HG03135 (cell line): ENCODE data around the gene RNASEH2C.
A peak's percentile ranks its signal among the peaks of the same experiment; 100 is the strongest.
"Not testable (repeated sequence)": the region's sequence is repeated elsewhere in the genome, so short reads cannot be mapped to it uniquely, and the experiment has no call there.

Experiments
- ATAC-seq: cut with Tn5 transposase; IDR thresholded peaks from one replicate; pipeline ENCODE4 v1.9.1; 2021; ENCODE audit warnings: mild to moderate bottlenecking, moderate library complexity; ENCODE audit not compliant: unreplicated experiment

RNASEH2C gene

GRCh38 chr11:65720211-65720934, at the start of gene RNASEH2C:
Gene RNASEH2C, minus strand, starts transcription at chr11:65720798. Its CDS starts 40 bp downstream, at chr11:65720758.
- peak; percentile 63 for ATAC-seq

GRCh38 chr11:65767806-65768205, 47.2 kb upstream of the RNASEH2C start:
- ATAC-seq = not testable (repeated sequence)

- no peak for ATAC-seq
Measured at GRCh38 chr11:65767406-65767805, 46.8 kb upstream of the RNASEH2C start.

GRCh38 chr11:65766535-65766934, 45.9 kb upstream of the RNASEH2C start:
- no peak for ATAC-seq

GRCh38 chr11:65764434-65764833, 43.8 kb upstream of the RNASEH2C start:
- ATAC-seq = no peak

- ATAC-seq = not testable (repeated sequence)
Measured at GRCh38 chr11:65762816-65763215, 42.2 kb upstream of the RNASEH2C start.

GRCh38 chr11:65762169-65762568, 41.6 kb upstream of the RNASEH2C start:
- ATAC-seq = not testable (repeated sequence)

GRCh38 chr11:65745049-65745448, 24.5 kb upstream of the RNASEH2C start:
- no peak for ATAC-seq

- no peak for ATAC-seq
Measured at GRCh38 chr11:65744699-65745042, 24.1 kb upstream of the RNASEH2C start.

GRCh38 chr11:65744026-65744698, 23.6 kb upstream of the RNASEH2C start:
- ATAC-seq = no peak

GRCh38 chr11:65743681-65744025, 23.1 kb upstream of the RNASEH2C start:
- ATAC-seq = no peak

GRCh38 chr11:65742353-65742752, 21.8 kb upstream of the RNASEH2C start:
- ATAC-seq = no peak

- no peak for ATAC-seq
Measured at GRCh38 chr11:65741185-65741584, 20.6 kb upstream of the RNASEH2C start.

- ATAC-seq = no peak
Measured at GRCh38 chr11:65739022-65739421, 18.4 kb upstream of the RNASEH2C start.

- ATAC-seq = no peak
Measured at GRCh38 chr11:65736810-65737209, 16.2 kb upstream of the RNASEH2C start.

GRCh38 chr11:65735111-65735510, 14.5 kb upstream of the RNASEH2C start:
- not testable (repeated sequence) for ATAC-seq

GRCh38 chr11:65730461-65730860, 9.9 kb upstream of the RNASEH2C start:
- no peak for ATAC-seq

- ATAC-seq = no peak
Measured at GRCh38 chr11:65727865-65728264, 7.3 kb upstream of the RNASEH2C start.

GRCh38 chr11:65726660-65727059, 6.1 kb upstream of the RNASEH2C start:
- no peak for ATAC-seq

- ATAC-seq = no peak
Measured at GRCh38 chr11:65722261-65722660, 1.7 kb upstream of the RNASEH2C start.

GRCh38 chr11:65719871-65720210, 757 bp downstream of the RNASEH2C start:
- peak; percentile 9 for ATAC-seq

GRCh38 chr11:65718964-65719492, 1.6 kb downstream of the RNASEH2C start:
- ATAC-seq = no peak
